Fibroblast of skin of abdomen (primary cell): ENCODE measurements around the gene ST6GALNAC3.
A peak's percentile ranks its signal among the peaks of the same experiment; 100 is the strongest.

Source experiments
- DNase-seq: peaks from one replicate; pipeline ENCODE4 v3.0.0-alpha.2; 2013

ST6GALNAC3 gene

GRCh38 chr1:76145332-76145731, 70.8 kb downstream of the ST6GALNAC3 start:
- no peak for DNase-seq

GRCh38 chr1:76146184-76146583, 71.6 kb downstream of the ST6GALNAC3 start:
- DNase-seq = no peak

- no peak for DNase-seq
Measured at GRCh38 chr1:76147917-76148316, 73.4 kb downstream of the ST6GALNAC3 start.

- DNase-seq = no peak
Measured at GRCh38 chr1:76148460-76148859, 73.9 kb downstream of the ST6GALNAC3 start.

GRCh38 chr1:76153841-76154205, 79.3 kb downstream of the ST6GALNAC3 start:
- DNase-seq = no peak

GRCh38 chr1:76154206-76154956, 79.8 kb downstream of the ST6GALNAC3 start:
- peak; percentile 72 for DNase-seq

- DNase-seq = no peak
Measured at GRCh38 chr1:76156987-76157386, 82.4 kb downstream of the ST6GALNAC3 start.

GRCh38 chr1:76158126-76158525, 83.6 kb downstream of the ST6GALNAC3 start:
- no peak for DNase-seq

- DNase-seq = no peak
Measured at GRCh38 chr1:76160225-76160624, 85.7 kb downstream of the ST6GALNAC3 start.

- no peak for DNase-seq
Measured at GRCh38 chr1:76161451-76161850, 86.9 kb downstream of the ST6GALNAC3 start.

- DNase-seq = no peak
Measured at GRCh38 chr1:76162254-76162653, 87.7 kb downstream of the ST6GALNAC3 start.

- DNase-seq = no peak
Measured at GRCh38 chr1:76164165-76164564, 89.6 kb downstream of the ST6GALNAC3 start.

- DNase-seq = no peak
Measured at GRCh38 chr1:76170084-76170483, 95.5 kb downstream of the ST6GALNAC3 start.

- DNase-seq = no peak
Measured at GRCh38 chr1:76170513-76170912, 96.0 kb downstream of the ST6GALNAC3 start.

- DNase-seq = peak; percentile 16
Measured at GRCh38 chr1:76176000-76176399, 101.5 kb downstream of the ST6GALNAC3 start.

- no peak for DNase-seq
Measured at GRCh38 chr1:76177615-76178014, 103.1 kb downstream of the ST6GALNAC3 start.

- no peak for DNase-seq
Measured at GRCh38 chr1:76179219-76179698, 104.7 kb downstream of the ST6GALNAC3 start.

- no peak for DNase-seq
Measured at GRCh38 chr1:76185207-76185606, 110.7 kb downstream of the ST6GALNAC3 start.

GRCh38 chr1:76186554-76187170, 112.1 kb downstream of the ST6GALNAC3 start:
- DNase-seq = no peak

- no peak for DNase-seq
Measured at GRCh38 chr1:76187436-76187835, 112.9 kb downstream of the ST6GALNAC3 start.

- DNase-seq = no peak
Measured at GRCh38 chr1:76189310-76189709, 114.8 kb downstream of the ST6GALNAC3 start.

- DNase-seq = no peak
Measured at GRCh38 chr1:76190749-76191424, 116.3 kb downstream of the ST6GALNAC3 start.

- DNase-seq = no peak
Measured at GRCh38 chr1:76191561-76191960, 117.0 kb downstream of the ST6GALNAC3 start.

- peak; percentile 11 for DNase-seq
Measured at GRCh38 chr1:76198452-76198851, 123.9 kb downstream of the ST6GALNAC3 start.
